ENCODE results near the gene PRPF8. TPM values are rescaled to one million over a fixed set of nuclear protein-coding genes. Genes with fewer than 3 reads are reported as not detected.
A peak's percentile ranks its signal among the peaks of the same experiment; 100 is the strongest.

The PRPF8 gene
- total and polyA plus RNA-seq, 2 of the 8 experiments (the other 6 are each of a cell fraction or from before 2014, with no cell fraction given), result 329 to 337 TPM

- peak; percentile 63; the same call in 1 of the 2 replicates for TF ChIP-seq GABPA (IDR thresholded peaks at IDR 0.05; ENCODE audit: borderline replicate concordance, insufficient read depth, low read length)
- TF ChIP-seq RFX5 (IDR thresholded peaks at IDR 0.05; ENCODE audit: borderline replicate concordance, low read depth, low read length), result no peak
- peak; percentile 26; the same call in 1 of the 2 replicates for TF ChIP-seq EGR1 (IDR thresholded peaks at IDR 0.05; ENCODE audit: borderline replicate concordance, low read depth, low read length)
- peak in 1 of 2 experiments; percentile 40; a peak in 2 of 3 replicates for TF ChIP-seq POLR2A (IDR thresholded peaks at IDR 0.05; ENCODE audit: control extremely low read depth in 1 of 2, low read depth in 2 of 2, low read length in 2 of 2)
- peak; percentile 31; the same call in 1 of the 2 replicates for TF ChIP-seq MAX (IDR thresholded peaks at IDR 0.05)
- peak; percentile 23 to 40; a peak in 1 of 4 replicates for TF ChIP-seq HDAC2 (IDR thresholded peaks at IDR 0.05; ENCODE audit: borderline replicate concordance in 1 of 2, low read depth in 2 of 2, low read length in 2 of 2)
- 0 out of 4 replicates have a peak, but pooled peaks of 1 of the 2 experiments have one; percentile 78 for TF ChIP-seq SIN3A (conservative IDR thresholded peaks at IDR 0.05 in 1 of 2, IDR thresholded peaks at IDR 0.05 in 1 of 2; ENCODE audit: low read depth in 1 of 2, low read length in 2 of 2)
- TF ChIP-seq RNF2 (IDR thresholded peaks at IDR 0.05; ENCODE audit: borderline replicate concordance, low read depth, low read length, missing control alignments, poor library complexity, severe bottlenecking), result peak; percentile 29
- no peak for TF ChIP-seq KDM1A (IDR thresholded peaks at IDR 0.05; ENCODE audit: borderline replicate concordance, low read length)
- peak; percentile 90; the same call in 1 of the 2 replicates for TF ChIP-seq TCF12 (IDR thresholded peaks at IDR 0.05; ENCODE audit: low read depth, low read length)
- peak in 1 of 2 experiments; percentile 31; a peak in 1 of 4 replicates for TF ChIP-seq RAD21 (IDR thresholded peaks at IDR 0.05 in 1 of 2, conservative IDR thresholded peaks at IDR 0.05 in 1 of 2; ENCODE audit: low read depth in 2 of 2, low read length in 2 of 2)
- TF ChIP-seq EP300 (IDR thresholded peaks at IDR 0.05; ENCODE audit: borderline replicate concordance in 1 of 2, low read depth in 2 of 2, low read length in 2 of 2), result peak in 1 of 2 experiments; percentile 51; a peak in 1 of 3 replicates
- TF ChIP-seq TAF7 (optimal IDR thresholded peaks at IDR 0.05; ENCODE audit: borderline replicate concordance, low read depth, low read length), result peak; percentile 77
- peak; percentile 83; the same call in 1 of the 2 replicates for TF ChIP-seq TEAD4 (IDR thresholded peaks at IDR 0.05; ENCODE audit: low read depth, low read length)
These were observed 41.2 kb downstream of the PRPF8 start (continued) for GRCh38 chr17:1643293-1643998.
